ENCODE data around the gene SLC25A42.

DNA sequence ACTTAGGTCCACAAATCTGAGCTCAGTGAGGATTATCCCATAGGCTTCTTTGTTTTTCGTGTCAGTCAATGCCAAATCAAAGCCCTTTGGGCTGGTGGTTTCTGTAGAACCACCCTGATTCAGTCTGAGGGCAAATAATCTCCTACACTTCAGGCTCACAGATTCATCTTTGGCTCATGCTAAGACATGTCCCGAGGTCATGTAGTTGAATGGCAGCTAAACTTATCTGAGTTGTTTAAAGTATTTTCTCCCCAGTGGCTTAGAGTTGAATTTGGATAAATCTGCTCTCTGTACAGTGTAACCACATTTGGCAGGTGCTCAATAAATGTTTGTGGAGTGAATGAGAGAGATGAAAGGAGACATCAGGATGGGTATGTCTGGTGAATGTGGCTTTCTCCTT lies 13.1 kb upstream of the SLC25A42 start:
- TF ChIP-seq CTCF (IDR thresholded peaks at IDR 0.05) (no peak), EZH2 (IDR thresholded peaks at IDR 0.05; ENCODE audit: borderline replicate concordance, insufficient read depth, low read depth, low read length, poor library complexity, severe bottlenecking) (no peak)
